Measurements from ENCODE around the gene SLC35G6. TPM values are rescaled to one million over a fixed set of nuclear protein-coding genes. Genes with fewer than 3 reads are reported as not detected.

SLC35G6 gene
- total RNA-seq, 1 experiment from 2014 or later, result not detected

DNA sequence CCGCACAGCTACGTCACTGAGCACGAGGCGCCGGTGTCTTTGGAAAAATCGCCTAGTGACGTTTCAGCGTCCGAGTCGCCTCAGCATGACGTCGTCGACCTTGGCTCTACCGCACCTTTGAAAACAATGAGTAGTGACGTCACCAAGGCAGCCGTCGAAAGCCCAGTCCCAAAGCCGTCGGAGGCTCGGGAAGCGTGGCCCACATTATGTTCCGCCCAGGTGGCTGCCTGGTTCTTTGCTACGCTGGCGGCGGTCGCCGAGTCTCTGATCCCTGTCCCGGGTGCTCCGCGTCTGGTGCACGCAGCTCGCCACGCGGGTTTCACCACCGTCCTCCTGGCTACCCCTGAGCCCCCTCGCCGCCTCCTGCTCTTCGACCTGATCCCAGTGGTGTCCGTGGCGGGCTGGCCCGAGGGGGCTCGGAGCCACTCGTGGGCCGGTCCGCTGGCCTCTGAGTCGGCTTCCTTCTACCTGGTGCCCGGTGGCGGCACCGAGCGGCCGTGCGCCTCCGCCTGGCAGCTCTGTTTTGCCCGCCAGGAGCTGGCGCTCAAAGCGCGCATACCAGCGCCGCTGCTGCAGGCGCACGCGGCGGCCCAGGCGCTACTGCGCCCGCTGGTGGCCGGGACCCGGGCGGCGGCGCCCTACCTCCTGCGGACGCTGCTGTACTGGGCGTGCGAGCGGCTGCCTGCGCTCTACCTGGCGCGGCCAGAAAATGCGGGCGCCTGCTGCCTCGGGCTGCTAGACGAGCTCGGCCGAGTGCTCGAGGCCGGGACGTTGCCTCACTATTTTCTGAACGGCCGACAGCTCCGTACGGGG, 44.5 kb upstream of the SLC35G6 start:
- DNase-seq, result peak; percentile 89
- H3K9ac ChIP-seq (ENCODE audit: low read length), result peak overlapping the region; percentile 70

DNA sequence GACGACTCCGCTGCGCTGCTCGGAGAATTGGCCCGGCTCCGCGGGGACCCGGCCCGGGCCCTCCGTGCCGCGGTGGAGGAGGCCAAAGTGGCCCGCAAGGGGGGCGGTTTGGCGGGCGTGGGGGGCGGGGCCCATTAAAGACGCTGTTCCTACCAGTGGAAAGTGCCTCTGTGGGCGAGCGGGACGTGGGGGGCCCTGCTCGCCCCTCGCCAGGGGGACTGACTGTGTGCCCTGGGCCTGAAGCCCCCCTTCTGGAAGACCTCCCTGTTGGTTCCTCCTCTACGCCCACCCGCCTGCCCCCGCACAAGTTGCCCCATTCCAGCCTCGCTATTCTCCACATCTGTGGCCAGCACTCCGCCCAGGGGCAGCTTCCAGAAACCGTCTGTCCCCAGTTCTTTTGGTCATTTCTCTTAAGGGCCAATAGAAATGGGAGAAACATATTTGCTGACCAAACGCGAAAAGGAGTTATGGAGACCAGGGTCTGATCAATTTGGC, 43.8 kb upstream of the SLC35G6 start:
- ATAC-seq (no peak), DNase-seq (no peak)
- H3K9me2 ChIP-seq (replicated peaks; ENCODE audit: low read length), result no peaks in the 10 kb centered on the region
- H3K79me2 ChIP-seq (ENCODE audit: low read length), result 0 out of 2 replicates have a peak, but pooled peaks cover 5% of the 10 kb centered on the region
- intact Hi-C loops (cut with micrococcal nuclease), result loop anchor here (5.0 kb wide), 2 partner anchors 85 to 250 kb away; partner anchors contain the start of genes KCTD11, TP53 and WRAP53
- no peaks in the 10 kb centered on the region for H4K20me1 ChIP-seq (ENCODE audit: low read length)
- TF ChIP-seq EZH2 (IDR thresholded peaks at IDR 0.05; ENCODE audit: low read length, unreplicated experiment) (no peak), EZH2phosphoT487 (IDR thresholded peaks at IDR 0.05; ENCODE audit: borderline replicate concordance, low read length) (no peak)
- TF ChIP-seq, protein P1, sequence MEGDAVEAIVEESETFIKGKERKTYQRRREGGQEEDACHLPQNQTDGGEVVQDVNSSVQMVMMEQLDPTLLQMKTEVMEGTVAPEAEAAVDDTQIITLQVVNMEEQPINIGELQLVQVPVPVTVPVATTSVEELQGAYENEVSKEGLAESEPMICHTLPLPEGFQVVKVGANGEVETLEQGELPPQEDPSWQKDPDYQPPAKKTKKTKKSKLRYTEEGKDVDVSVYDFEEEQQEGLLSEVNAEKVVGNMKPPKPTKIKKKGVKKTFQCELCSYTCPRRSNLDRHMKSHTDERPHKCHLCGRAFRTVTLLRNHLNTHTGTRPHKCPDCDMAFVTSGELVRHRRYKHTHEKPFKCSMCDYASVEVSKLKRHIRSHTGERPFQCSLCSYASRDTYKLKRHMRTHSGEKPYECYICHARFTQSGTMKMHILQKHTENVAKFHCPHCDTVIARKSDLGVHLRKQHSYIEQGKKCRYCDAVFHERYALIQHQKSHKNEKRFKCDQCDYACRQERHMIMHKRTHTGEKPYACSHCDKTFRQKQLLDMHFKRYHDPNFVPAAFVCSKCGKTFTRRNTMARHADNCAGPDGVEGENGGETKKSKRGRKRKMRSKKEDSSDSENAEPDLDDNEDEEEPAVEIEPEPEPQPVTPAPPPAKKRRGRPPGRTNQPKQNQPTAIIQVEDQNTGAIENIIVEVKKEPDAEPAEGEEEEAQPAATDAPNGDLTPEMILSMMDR (conservative IDR thresholded peaks at IDR 0.05; ENCODE audit: low read depth, low read length), result no peak
- no peak overlapping the region for H3K27ac ChIP-seq (ENCODE audit: low read length)
- ChIA-PET POLR2A (ENCODE audit: unreplicated experiment) (no interaction called here), CTCF (interaction anchor here (0.6 to 1.7 kb wide), 5 partner anchors 34 to 179 kb away, joined by 3 to 9 read pairs (median 6); partner anchors contain the start of gene TMEM256)
- no peaks in the 10 kb centered on the region for H3K27me3 ChIP-seq (ENCODE audit: low read length)
- peaks cover 4% of the 10 kb centered on the region; the same call in 1 of the 2 replicates for H3K4me1 ChIP-seq (ENCODE audit: insufficient read depth, low read length)
- H3F3A ChIP-seq (ENCODE audit: low read length, unreplicated experiment), result no peaks in the 10 kb centered on the region
- H3K4me2 ChIP-seq (ENCODE audit: low read length), result peak overlapping the region; percentile 85
- H3K36me3 ChIP-seq (ENCODE audit: low read depth, low read length), result no peaks in the 10 kb centered on the region
- BruUV-seq (replicated peaks), result no TSS peak
- H2AFZ ChIP-seq (ENCODE audit: low read length), result peak overlapping the region; percentile 57; the same call in 1 of the 2 replicates
- H3K9me3 ChIP-seq (ENCODE audit: low read length), result no peaks in the 10 kb centered on the region
- H3K9ac ChIP-seq (ENCODE audit: low read length), result peak overlapping the region; percentile 70; the same call in 1 of the 2 replicates
- peak overlapping the region; percentile 71 for H3K4me3 ChIP-seq (ENCODE audit: low read length)

More for the DNA sequence above, 44.5 kb upstream of the SLC35G6 start:
- no TSS peak for BruUV-seq (replicated peaks)
- ATAC-seq, result peak; percentile 72
- H4K20me1 ChIP-seq (ENCODE audit: low read length), result no peaks in the 10 kb centered on the region
- H3K9me2 ChIP-seq (replicated peaks; ENCODE audit: low read length), result no peaks in the 10 kb centered on the region
- POLR2A ChIA-PET (ENCODE audit: unreplicated experiment), result no interaction called here
- no peaks in the 10 kb centered on the region for H3K36me3 ChIP-seq (ENCODE audit: low read depth, low read length)
- no peaks in the 10 kb centered on the region for H3F3A ChIP-seq (ENCODE audit: low read length, unreplicated experiment)
- H3K9me3 ChIP-seq (ENCODE audit: low read length), result no peaks in the 10 kb centered on the region
- H3K79me2 ChIP-seq (ENCODE audit: low read length), result 0 out of 2 replicates have a peak, but pooled peaks cover 5% of the 10 kb centered on the region
- peaks cover 4% of the 10 kb centered on the region; the same call in 1 of the 2 replicates for H3K4me1 ChIP-seq (ENCODE audit: insufficient read depth, low read length)
- TF ChIP-seq, protein P1 (conservative IDR thresholded peaks at IDR 0.05; ENCODE audit: low read depth, low read length), result peak; percentile 70
- TF ChIP-seq EZH2phosphoT487 (IDR thresholded peaks at IDR 0.05; ENCODE audit: borderline replicate concordance, low read length) (no peak), EZH2 (IDR thresholded peaks at IDR 0.05; ENCODE audit: low read length, unreplicated experiment) (no peak)
- intact Hi-C loops (cut with micrococcal nuclease), result loop anchor here (5.0 kb wide), 2 partner anchors 84 to 251 kb away; partner anchors contain the start of genes KCTD11, TP53 and WRAP53
- H3K4me3 ChIP-seq (ENCODE audit: low read length), result peak overlapping the region; percentile 71
- CTCF ChIA-PET, result interaction anchor here (0.6 to 1.7 kb wide), 6 partner anchors 33 to 178 kb away, joined by 3 to 9 read pairs (median 4); partner anchors contain the start of gene TMEM256
- peak overlapping the region; percentile 57 for H2AFZ ChIP-seq (ENCODE audit: low read length)
- H3K27me3 ChIP-seq (ENCODE audit: low read length), result no peaks in the 10 kb centered on the region
- H3K27ac ChIP-seq (ENCODE audit: low read length), result peak overlapping the region; percentile 40
- H3K4me2 ChIP-seq (ENCODE audit: low read length), result peak overlapping the region; percentile 85
